ENCODE measurements around the gene PRPSAP2. TPM values are rescaled to one million over a fixed set of nuclear protein-coding genes. Genes with fewer than 3 reads are reported as not detected.

Gene PRPSAP2
- total RNA-seq, 6 donors from 2014 or later, result 16.6 to 39.8 (median 29.2) TPM

DNA sequence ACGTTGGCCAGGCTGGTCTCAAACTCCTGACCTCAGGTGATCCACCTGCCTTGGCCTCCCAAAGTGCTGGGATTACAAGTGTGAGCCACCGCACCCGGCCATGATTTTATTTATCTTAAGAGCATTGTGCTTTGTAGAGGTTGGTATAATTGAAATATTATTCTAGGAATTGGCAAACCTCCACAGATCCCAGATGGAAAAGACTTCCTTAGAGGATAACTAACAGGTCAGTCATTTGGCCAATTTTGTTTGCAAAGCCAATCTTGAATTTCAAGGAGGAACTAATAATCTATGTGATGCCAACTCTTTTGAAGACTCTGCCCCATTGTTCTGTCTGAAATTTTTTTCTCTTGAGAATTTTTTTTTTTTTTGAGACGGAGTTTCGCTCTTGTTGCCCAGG lies 47.3 kb downstream of the PRPSAP2 start:
- no peaks in the 10 kb centered on the region for H3K27me3 ChIP-seq
- DNase-seq, result no peak
- no peak overlapping the region for H3K27ac ChIP-seq
- no peak overlapping the region for H3K4me3 ChIP-seq
- TF ChIP-seq, protein P1, sequence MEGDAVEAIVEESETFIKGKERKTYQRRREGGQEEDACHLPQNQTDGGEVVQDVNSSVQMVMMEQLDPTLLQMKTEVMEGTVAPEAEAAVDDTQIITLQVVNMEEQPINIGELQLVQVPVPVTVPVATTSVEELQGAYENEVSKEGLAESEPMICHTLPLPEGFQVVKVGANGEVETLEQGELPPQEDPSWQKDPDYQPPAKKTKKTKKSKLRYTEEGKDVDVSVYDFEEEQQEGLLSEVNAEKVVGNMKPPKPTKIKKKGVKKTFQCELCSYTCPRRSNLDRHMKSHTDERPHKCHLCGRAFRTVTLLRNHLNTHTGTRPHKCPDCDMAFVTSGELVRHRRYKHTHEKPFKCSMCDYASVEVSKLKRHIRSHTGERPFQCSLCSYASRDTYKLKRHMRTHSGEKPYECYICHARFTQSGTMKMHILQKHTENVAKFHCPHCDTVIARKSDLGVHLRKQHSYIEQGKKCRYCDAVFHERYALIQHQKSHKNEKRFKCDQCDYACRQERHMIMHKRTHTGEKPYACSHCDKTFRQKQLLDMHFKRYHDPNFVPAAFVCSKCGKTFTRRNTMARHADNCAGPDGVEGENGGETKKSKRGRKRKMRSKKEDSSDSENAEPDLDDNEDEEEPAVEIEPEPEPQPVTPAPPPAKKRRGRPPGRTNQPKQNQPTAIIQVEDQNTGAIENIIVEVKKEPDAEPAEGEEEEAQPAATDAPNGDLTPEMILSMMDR (IDR thresholded peaks at IDR 0.05), result no peak
- TF ChIP-seq POLR2AphosphoS5 (IDR thresholded peaks at IDR 0.05) (no peak), POLR2A (IDR thresholded peaks at IDR 0.05) (no peak), EP300 (IDR thresholded peaks at IDR 0.05) (no peak)
- WGBS, 2 donors, result 78 to 93% methylated on average over 5 of the region's 5 CpGs
- peaks cover 0 to 11% (median 5%) of the 10 kb centered on the region in 4 donors for H3K4me1 ChIP-seq
- H3K36me3 ChIP-seq, result peaks cover 0 to 39% (median 10%) of the 10 kb centered on the region in 4 donors
- ATAC-seq (ENCODE audit: low FRiP score in 2 of 2), result no peak
- no peaks in the 10 kb centered on the region for H3K9me3 ChIP-seq

GRCh38 chr17:18910326-18910725 lies 52.4 kb downstream of the PRPSAP2 start:
- Histone ChIP-seq H3K36me3 (peaks cover 3 to 49% (median 27%) of the 10 kb centered on the region in 4 donors), H3K27ac (no peak overlapping the region), H3K4me3 (no peak overlapping the region), H3K4me1 (no peaks in the 10 kb centered on the region), H3K9me3 (no peaks in the 10 kb centered on the region), H3K27me3 (no peaks in the 10 kb centered on the region)
- DNase-seq (no peak), ATAC-seq (ENCODE audit: low FRiP score in 2 of 2) (no peak)
- 92 to 94% methylated on average over 5 of the region's 5 CpGs for WGBS, 2 donors
- TF ChIP-seq, protein P1 (IDR thresholded peaks at IDR 0.05), result no peak

- no peak overlapping the region for H3K4me3 ChIP-seq
- no peaks in the 10 kb centered on the region for H3K4me1 ChIP-seq
- peaks cover 3 to 54% (median 29%) of the 10 kb centered on the region in 4 donors for H3K36me3 ChIP-seq
- H3K9me3 ChIP-seq, result no peaks in the 10 kb centered on the region
- DNase-seq (no peak), ATAC-seq (ENCODE audit: low FRiP score in 2 of 2) (no peak)
- TF ChIP-seq EP300 (IDR thresholded peaks at IDR 0.05), result no peak
- no peak for TF ChIP-seq POLR2AphosphoS5 (IDR thresholded peaks at IDR 0.05)
- no peak for TF ChIP-seq POLR2A (IDR thresholded peaks at IDR 0.05)
- TF ChIP-seq, protein P1 (IDR thresholded peaks at IDR 0.05), result no peak
- 97 to 98% methylated on average over 6 of the region's 6 CpGs for WGBS, 2 donors
- H3K27ac ChIP-seq, result no peak overlapping the region
- H3K27me3 ChIP-seq, result no peaks in the 10 kb centered on the region
These were observed 53.0 kb downstream of the PRPSAP2 start for GRCh38 chr17:18910881-18911280.

DNA sequence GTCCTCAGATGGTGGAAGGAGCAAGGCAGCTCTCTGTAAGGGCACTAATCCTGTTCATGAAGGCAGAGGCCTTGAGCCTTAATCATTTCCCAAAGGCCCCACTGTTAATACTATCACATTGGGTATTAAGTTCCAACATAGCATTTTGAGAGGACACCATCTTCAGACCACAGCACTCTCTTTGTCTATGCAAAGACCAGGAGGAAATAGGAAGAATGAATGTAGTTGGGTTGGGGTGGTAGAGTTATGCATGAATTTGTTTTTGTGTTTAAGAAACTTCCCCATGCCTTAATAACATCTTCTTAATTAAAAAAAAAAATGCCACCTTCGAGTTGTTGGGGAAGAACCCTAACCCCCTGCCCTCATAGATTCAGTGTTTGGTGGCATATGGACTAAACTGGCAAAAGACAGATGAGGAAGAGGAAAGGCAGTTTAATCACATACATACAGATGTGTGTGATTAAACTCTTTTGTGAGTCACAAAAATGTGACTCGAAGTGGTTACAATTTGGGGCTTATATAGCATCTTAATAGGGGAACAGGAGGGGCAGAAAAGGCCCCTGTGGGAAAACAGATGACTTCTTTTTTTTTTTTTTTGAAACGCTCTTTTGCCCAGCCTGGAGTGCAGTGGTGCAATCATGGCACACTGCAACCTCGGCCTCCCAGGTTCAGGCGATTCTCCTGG lies 59.0 kb downstream of the PRPSAP2 start:
- Histone ChIP-seq H3K27ac (no peak overlapping the region), H3K9me3 (no peaks in the 10 kb centered on the region), H3K4me3 (no peak overlapping the region), H3K4me1 (peaks cover 9 to 16% (median 13%) of the 10 kb centered on the region in 4 donors), H3K36me3 (peaks cover 3 to 48% (median 31%) of the 10 kb centered on the region in 4 donors), H3K27me3 (no peaks in the 10 kb centered on the region)
- WGBS, 2 donors, result 68 to 70% methylated on average over 5 of the region's 5 CpGs
- no peak for ATAC-seq (ENCODE audit: low FRiP score in 2 of 2)
- TF ChIP-seq POLR2AphosphoS5 (IDR thresholded peaks at IDR 0.05) (no peak), EP300 (IDR thresholded peaks at IDR 0.05) (no peak), POLR2A (IDR thresholded peaks at IDR 0.05) (no peak)
- TF ChIP-seq, protein P1 (IDR thresholded peaks at IDR 0.05), result no peak
- DNase-seq, result no peak

DNA sequence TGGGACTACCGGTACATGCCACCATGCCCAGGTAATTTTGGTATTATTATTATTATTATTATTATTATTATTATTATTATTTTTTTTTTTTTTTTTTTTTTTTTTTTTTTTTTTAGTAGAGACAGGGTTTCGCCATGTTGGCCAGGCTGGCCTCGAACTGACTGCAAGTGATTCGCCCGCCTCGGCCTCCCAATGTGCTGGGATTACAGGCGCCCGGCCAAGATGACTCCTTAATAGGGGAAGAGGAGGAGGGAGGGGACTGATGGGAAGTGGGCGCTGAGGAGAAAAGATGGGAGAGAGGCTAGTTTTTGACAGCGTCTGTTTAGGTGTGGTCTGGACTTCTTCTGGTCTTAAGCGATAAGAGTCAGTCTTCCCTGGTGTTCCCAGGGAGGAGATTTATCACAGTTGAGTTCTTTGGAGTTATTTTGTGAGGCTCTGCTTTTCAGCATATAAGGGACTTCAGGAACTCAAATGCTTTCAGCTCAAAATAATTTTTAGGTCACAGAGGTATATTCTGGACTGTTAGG lies 59.6 kb downstream of the PRPSAP2 start:
- 92 to 99% methylated on average over 11 of the region's 11 CpGs for WGBS, 2 donors
- peaks cover 3 to 42% (median 28%) of the 10 kb centered on the region in 4 donors for H3K36me3 ChIP-seq

More for the DNA sequence above, 59.6 kb downstream of the PRPSAP2 start:
- no peak overlapping the region for H3K4me3 ChIP-seq
- H3K27ac ChIP-seq, result no peak overlapping the region
- no peaks in the 10 kb centered on the region for H3K27me3 ChIP-seq
- ATAC-seq (ENCODE audit: low FRiP score in 2 of 2) (no peak), DNase-seq (no peak)
- peaks cover 12 to 20% (median 15%) of the 10 kb centered on the region in 4 donors for H3K4me1 ChIP-seq
- TF ChIP-seq EP300 (IDR thresholded peaks at IDR 0.05) (no peak), POLR2A (IDR thresholded peaks at IDR 0.05) (no peak), POLR2AphosphoS5 (IDR thresholded peaks at IDR 0.05) (no peak)
- TF ChIP-seq, protein P1 (IDR thresholded peaks at IDR 0.05), result no peak
- no peaks in the 10 kb centered on the region for H3K9me3 ChIP-seq

Measured in upper lobe of left lung (tissue), 6 donors.